RWPE2 (cell line): Measurements from ENCODE around the gene METTL16.

Source experiments
- ATAC-seq: fragments of 200-7000 bp; cut with Tn5 transposase; 3 replicates; pipeline ENCODE4 v1.9.1; 2021; ENCODE audit warnings: low read depth
- DNase-seq: peaks from one replicate; pipeline ENCODE4 v3.0.0-alpha.2; 2020; ENCODE audit warnings: low spot score
- H3K27ac ChIP-seq: fragments of 450-650 bp; 2 replicates; pipeline ENCODE4 v1.5.1; 2017; ENCODE audit warnings: mild to moderate bottlenecking; ENCODE audit not compliant: poor library complexity, severe bottlenecking
- H3K27me3 ChIP-seq: fragments of 250-450 bp; sonication (Bioruptor Pico); 2 replicates; pipeline ENCODE4 v1.5.1; 2021; ENCODE audit warnings: mild to moderate bottlenecking, moderate library complexity; ENCODE audit not compliant: insufficient read depth, poor library complexity, severe bottlenecking
- H3K36me3 ChIP-seq: fragments of 250-450 bp; sonication (Bioruptor Pico); 2 replicates; pipeline ENCODE4 v1.5.1; 2020; ENCODE audit warnings: low read depth, mild to moderate bottlenecking, moderate library complexity
- H3K4me1 ChIP-seq: fragments of 250-450 bp; sonication (Bioruptor Pico); 2 replicates; pipeline ENCODE4 v1.5.1; 2021; ENCODE audit warnings: mild to moderate bottlenecking, moderate library complexity; ENCODE audit not compliant: insufficient read depth, poor library complexity, severe bottlenecking
- H3K4me3 ChIP-seq: fragments of 250-450 bp; sonication (Bioruptor Pico); 2 replicates; pipeline ENCODE4 v1.5.1; 2021; ENCODE audit warnings: mild to moderate bottlenecking, moderate library complexity; ENCODE audit not compliant: severe bottlenecking
- H3K9me3 ChIP-seq: fragments of 250-450 bp; sonication (Bioruptor Pico); 2 replicates; pipeline ENCODE4 v1.5.1; 2021; ENCODE audit warnings: mild to moderate bottlenecking, moderate library complexity; ENCODE audit not compliant: severe bottlenecking
- CTCF ChIP-seq: fragments of 450-650 bp; IDR thresholded peaks from one replicate; pipeline ENCODE4 v1.5.1; 2017; ENCODE audit warnings: mild to moderate bottlenecking, moderate library complexity; ENCODE audit not compliant: poor library complexity, severe bottlenecking

Gene METTL16

DNA sequence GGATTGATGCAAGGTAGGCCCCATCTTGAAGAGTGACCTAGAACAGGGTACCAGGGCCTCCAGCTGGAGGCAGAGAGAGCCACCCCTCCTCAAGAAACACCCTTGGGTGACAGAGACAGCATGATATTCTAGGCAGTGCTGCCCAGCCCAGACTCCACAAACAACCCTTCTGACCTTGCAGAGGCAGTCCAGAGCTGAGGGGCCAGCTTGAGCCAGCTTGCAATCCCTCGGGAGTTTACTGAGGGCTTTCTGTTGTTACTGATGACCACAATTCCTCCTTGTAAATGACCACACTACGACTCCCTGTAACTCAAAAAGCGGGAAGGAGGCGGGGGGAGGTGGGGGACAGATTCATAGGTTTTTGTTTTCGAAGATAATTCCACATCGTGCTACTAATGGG is 92.2 kb downstream of the METTL16 start:
- Histone ChIP-seq H3K4me1 (peaks cover 14% of the 10 kb centered on the region), H3K36me3 (peaks cover 34% of the 10 kb centered on the region), H3K27me3 (no peaks in the 10 kb centered on the region), H3K27ac (no peak overlapping the region), H3K4me3 (no peak overlapping the region), H3K9me3 (no peaks in the 10 kb centered on the region)
- TF ChIP-seq CTCF = no peak
- DNase-seq (no peak), ATAC-seq (no peak)

DNA sequence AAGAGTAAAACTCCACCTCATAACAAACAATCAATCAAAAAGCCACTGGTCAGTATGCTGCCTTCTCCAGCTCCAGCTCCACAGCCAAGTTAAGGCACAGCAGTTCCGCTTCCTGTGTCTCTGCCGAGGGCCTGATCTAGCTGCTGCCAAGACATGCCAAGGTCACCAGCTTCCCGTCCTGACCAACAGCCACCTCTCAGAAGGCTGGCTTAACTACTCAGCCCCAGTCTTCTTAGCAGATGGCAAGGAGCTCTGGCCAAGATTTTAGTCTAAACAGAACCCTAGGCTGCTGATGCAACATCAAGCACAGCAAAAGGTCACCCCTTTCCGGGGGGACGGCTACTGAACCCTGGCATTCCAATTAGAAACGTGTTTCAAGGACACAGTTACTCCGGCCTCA is 93.1 kb downstream of the METTL16 start:
- no peak for TF ChIP-seq CTCF
- no peak for ATAC-seq
- Histone ChIP-seq H3K27ac (no peak overlapping the region), H3K9me3 (no peaks in the 10 kb centered on the region), H3K4me1 (peaks cover 11% of the 10 kb centered on the region), H3K36me3 (peaks cover 42% of the 10 kb centered on the region), H3K27me3 (no peaks in the 10 kb centered on the region), H3K4me3 (no peak overlapping the region)
- no peak for DNase-seq

- Histone ChIP-seq H3K27me3 (no peaks in the 10 kb centered on the region), H3K4me1 (no peaks in the 10 kb centered on the region), H3K36me3 (peaks cover 40% of the 10 kb centered on the region), H3K27ac (no peak overlapping the region), H3K9me3 (no peaks in the 10 kb centered on the region), H3K4me3 (no peak overlapping the region)
- DNase-seq = no peak
- peak; percentile 78 for ATAC-seq
- peak; percentile 95 for TF ChIP-seq CTCF
Measured at GRCh38 chr17:2416010-2416734, 95.5 kb downstream of the METTL16 start.

- no peaks in the 10 kb centered on the region for H3K9me3 ChIP-seq
- H3K27me3 ChIP-seq = no peaks in the 10 kb centered on the region
- ATAC-seq = no peak
- H3K4me3 ChIP-seq = no peak overlapping the region
- H3K4me1 ChIP-seq = no peaks in the 10 kb centered on the region
- peaks cover 29% of the 10 kb centered on the region for H3K36me3 ChIP-seq
- no peak overlapping the region for H3K27ac ChIP-seq
- no peak for TF ChIP-seq CTCF
- no peak for DNase-seq
Measured at GRCh38 chr17:2415081-2415480, 96.6 kb downstream of the METTL16 start.

GRCh38 chr17:2414446-2415064 is 97.1 kb downstream of the METTL16 start:
- Histone ChIP-seq H3K36me3 (peaks cover 27% of the 10 kb centered on the region), H3K9me3 (no peaks in the 10 kb centered on the region), H3K4me1 (no peaks in the 10 kb centered on the region), H3K27me3 (no peaks in the 10 kb centered on the region), H3K4me3 (no peak overlapping the region), H3K27ac (no peak overlapping the region)
- TF ChIP-seq CTCF = no peak
- DNase-seq (no peak), ATAC-seq (no peak)
